GM19455 (cell line): ENCODE results near the gene SVIL.

Source experiments
- ATAC-seq: cut with Tn5 transposase; IDR thresholded peaks from one replicate; pipeline ENCODE4 v1.9.1; 2021; ENCODE audit not compliant: unreplicated experiment

The SVIL gene, protein sequence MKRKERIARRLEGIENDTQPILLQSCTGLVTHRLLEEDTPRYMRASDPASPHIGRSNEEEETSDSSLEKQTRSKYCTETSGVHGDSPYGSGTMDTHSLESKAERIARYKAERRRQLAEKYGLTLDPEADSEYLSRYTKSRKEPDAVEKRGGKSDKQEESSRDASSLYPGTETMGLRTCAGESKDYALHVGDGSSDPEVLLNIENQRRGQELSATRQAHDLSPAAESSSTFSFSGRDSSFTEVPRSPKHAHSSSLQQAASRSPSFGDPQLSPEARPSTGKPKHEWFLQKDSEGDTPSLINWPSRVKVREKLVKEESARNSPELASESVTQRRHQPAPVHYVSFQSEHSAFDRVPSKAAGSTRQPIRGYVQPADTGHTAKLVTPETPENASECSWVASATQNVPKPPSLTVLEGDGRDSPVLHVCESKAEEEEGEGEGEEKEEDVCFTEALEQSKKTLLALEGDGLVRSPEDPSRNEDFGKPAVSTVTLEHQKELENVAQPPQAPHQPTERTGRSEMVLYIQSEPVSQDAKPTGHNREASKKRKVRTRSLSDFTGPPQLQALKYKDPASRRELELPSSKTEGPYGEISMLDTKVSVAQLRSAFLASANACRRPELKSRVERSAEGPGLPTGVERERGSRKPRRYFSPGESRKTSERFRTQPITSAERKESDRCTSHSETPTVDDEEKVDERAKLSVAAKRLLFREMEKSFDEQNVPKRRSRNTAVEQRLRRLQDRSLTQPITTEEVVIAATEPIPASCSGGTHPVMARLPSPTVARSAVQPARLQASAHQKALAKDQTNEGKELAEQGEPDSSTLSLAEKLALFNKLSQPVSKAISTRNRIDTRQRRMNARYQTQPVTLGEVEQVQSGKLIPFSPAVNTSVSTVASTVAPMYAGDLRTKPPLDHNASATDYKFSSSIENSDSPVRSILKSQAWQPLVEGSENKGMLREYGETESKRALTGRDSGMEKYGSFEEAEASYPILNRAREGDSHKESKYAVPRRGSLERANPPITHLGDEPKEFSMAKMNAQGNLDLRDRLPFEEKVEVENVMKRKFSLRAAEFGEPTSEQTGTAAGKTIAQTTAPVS (N-terminal part only)

DNA sequence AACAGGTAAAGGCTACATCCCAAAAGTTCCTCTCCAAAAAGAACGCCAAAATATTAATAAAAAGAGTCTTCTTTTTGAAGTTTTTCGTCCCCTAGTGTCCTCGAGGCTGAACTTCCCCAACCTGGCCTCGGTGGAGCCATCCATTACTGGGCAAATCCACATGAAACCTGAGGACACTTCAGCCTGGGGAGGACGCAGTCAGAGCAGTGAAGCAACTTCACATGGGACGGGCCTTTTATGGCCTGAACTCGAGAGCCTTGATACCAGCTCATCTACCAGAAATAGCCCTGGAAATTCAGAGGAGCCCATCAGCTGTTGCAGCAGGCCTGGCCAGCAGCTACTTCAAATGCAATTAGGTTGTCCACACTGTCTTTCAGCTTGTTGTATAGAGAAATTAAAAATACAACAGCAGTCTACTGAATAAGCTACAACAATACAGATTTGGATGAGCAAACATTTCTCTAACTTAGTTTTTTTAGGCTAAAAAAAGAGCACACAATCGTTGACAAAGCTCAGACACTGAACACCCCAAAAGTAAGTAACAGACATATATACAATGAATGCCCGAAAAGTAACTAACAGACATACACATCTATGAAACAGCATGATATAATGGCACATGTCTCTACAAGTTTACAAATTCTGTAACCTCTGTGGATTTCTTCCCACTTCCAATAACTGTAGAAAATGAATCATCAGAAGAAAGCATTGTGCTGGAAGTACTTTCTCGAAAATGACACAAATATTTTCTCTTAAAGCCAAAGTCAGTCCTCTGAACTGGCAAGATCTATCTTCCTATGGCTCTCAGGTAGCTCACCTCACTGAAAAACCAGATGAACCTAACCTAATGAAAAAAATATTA is at the start of gene SVIL:
Gene SVIL (minus strand): TSS at position 208 of the 862 bp plus-strand sequence. CDS start 79,913 bp downstream, outside the sequence.
- ATAC-seq = no peak

DNA sequence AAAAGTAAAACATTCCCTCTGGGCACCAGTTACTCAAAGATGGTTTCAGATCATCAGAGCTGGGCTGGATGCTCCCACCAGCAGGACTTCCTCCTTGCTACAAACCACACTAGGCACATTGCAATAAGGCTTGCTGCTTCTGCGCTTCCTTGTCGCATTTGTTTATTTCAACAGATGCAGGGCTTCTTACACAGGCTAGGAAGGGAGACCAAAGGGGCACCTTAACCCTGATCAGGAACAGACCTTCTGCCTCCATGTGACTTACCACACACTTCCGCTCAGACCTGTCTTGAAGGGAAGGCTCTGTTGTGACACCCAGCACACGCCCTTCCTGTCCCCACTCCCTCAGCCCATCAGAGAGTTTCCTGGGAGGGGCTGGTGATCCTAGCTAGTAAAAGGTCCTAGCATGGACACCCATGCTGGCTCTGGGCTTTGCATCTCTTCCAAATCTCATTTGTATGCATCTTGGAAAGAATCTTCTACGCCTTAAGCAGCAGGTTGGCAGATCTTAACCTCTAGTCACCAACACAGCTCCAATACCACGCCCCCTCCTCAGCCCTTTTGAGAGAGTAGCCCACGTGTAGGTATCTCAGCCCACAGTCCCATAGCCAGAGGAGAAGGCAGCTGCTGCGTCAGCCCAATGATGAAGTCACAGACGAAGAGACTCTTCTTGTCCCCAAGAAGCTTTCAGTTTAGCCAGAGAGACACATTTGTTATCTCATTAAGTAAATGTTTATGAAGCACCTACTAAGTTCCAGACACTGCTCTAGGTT is 47.1 kb upstream of the SVIL start:
- no peak for ATAC-seq

DNA sequence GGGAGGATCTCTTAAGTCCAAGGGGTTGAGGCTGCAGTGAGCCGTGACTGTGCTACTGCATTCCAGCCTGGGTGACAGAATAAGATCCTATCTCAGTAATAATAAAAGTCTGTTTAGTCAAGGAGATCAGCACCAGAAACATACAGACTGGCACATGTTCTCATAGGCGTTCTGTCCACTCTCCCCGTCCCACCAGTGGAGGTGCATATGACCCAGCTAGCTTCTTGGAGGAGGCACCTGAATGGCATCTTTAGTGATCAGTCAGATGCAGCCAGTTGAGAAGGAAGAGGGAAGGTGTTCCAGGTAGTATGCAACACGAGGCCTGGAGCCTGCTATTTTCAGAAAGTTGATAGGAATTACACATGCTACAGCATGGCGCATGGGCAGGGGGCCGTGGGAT is 45.3 kb upstream of the SVIL start:
- ATAC-seq = no peak

DNA sequence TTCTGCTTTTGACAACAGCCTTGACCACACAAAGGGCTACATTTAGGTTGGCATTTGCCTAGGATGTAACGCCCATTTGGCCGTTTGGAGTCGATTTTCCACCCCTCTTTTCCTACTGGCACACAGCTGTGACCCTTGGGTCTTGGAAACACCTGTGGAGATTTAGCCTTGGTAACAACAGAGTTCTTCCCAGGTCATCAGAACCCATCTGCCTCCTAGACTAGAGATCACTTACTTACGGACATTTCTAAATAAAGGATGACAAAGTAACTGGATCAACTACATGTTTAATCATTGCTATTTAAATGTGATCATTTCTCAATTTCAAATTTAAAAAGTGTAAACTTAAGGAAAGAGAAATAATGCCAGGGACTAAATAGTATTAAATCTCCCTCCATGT is 42.0 kb upstream of the SVIL start:
- ATAC-seq = no peak

DNA sequence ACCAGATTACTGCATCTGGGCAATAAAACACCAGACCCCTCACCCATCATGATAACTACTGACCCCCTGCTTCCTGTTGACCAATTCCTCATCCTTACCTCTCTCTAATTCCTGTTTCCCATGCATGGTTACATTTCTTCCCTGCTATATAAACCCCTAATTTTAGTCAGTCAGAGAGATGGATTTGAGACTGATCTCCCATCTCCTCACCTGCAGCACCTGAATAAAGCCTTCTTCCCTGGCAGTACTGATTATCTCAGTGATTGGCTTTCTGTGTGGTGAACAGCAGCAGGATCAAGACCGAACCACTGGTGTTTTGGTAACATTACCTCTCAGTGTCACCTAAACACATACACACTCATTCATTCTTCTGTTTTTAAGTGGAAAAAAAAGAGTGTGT is 41.2 kb upstream of the SVIL start:
- ATAC-seq = no peak

DNA sequence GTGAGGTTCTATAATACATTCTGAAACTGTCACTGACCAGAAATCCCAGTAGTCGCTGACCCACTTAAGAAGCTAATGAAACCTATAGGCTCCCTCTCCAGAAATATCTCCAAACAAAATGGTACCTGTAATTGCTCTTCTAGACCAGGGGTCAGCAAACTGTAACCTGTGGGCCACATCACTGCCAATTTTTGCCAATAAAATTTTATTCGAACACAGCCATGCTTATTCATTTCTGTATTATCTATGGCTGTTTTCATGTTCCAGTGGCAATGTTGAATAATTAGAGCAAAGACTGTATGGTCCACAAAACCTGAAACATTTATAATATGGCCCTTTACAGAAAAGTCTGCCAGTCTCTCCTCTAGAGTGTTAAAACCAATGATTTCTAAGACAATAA is 37.2 kb upstream of the SVIL start:
- no peak for ATAC-seq

DNA sequence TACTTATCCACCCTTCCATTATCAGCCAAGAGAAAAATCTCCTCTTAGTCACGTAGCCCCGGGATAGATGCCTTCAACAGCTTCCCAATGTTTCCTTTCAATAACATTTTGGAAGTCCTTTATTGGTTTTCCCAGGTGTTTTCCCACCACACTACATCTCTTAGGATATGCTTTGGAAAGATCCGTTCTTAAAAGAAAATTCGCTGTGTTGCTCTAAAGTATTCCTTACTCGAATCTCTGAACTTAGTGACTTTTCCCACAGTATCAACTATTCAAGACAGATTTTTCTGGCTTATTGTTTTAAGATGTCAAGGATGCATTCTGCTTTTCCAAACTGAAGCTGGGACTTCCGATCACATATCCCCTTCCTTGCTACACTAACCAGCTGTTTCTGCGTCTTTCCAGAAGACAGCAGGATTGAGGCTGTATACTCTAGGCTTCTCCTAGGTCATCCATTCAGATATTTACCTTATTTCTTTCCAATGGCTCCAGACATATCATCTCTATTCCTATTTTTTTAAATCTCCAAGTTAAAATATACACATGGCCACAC is 36.5 kb upstream of the SVIL start:
- ATAC-seq = no peak

DNA sequence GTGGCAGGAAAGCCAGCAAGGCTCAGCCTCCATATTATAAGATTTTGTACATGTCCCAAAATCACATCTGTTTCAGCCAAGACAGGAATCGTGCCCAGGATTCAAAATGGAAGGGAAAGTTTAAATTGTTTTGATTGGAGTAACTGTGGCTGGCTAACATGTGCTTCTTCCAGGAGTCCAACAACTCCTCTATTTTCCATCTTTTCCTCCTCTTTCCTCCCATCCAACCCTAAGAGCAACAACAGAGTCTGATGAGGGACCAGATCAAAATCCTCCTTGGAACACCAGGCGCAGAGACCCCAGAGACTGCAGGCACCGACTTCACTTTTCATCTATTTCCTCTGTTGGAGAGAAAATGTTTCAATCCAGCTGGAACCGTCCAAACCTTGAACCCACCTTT is 36.0 kb upstream of the SVIL start:
- ATAC-seq = no peak

DNA sequence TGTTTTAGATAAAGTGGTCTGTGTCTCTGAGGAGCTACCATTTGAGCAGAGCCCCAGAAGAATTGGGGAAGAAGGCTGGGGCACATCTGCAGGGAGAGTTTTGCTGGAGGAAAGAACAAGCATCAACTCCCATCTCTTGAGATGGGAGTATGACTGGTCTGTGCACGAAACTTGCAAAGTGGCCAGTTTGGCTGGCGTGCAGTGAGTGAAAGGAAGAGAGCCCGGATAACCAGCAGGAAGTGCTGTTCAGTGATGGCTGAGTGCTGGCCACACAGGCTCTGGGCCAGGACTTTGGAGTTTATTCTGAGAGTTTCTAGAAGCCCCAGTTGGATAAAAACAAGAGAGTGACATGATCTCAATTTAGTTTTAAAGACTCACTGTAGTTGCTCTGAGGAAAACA is 34.4 kb upstream of the SVIL start:
- no peak for ATAC-seq

DNA sequence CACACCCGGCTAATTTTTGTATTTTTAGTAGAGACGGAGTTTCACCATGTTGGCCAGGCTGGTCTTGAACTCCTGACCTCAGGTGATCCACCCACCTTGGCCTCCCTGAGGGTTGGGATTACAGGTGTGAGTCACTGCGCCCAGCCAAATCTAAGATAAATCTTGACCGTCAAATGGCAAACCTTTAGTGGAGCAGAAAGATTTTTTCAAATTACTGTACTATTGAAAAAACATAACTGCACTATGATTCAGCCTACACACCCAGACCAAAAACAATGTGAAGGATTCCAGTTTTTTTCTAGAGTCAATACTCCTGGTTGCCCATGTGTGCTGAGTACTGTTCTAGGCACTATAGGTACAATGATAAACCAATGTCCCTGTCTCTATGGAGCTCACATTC is 33.9 kb upstream of the SVIL start:
- no peak for ATAC-seq

DNA sequence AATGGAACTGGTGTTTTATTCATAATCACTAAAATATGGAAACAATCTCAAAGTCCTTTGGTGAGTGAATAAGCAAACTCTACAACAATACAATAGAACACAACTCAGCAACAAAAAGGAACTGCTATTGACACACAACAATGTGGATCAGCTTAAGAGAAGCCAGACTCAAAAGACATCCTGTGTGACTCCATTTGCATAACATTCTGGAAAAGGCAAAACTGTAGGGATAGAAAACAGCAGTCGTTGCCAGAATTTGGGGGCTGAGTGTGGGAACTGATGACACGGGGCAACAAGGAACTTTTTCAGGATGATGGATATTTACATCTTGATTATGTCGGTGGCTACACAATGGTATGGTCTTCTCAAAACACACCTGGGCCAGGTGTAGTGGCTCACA is 32.4 kb upstream of the SVIL start:
- ATAC-seq = no peak

DNA sequence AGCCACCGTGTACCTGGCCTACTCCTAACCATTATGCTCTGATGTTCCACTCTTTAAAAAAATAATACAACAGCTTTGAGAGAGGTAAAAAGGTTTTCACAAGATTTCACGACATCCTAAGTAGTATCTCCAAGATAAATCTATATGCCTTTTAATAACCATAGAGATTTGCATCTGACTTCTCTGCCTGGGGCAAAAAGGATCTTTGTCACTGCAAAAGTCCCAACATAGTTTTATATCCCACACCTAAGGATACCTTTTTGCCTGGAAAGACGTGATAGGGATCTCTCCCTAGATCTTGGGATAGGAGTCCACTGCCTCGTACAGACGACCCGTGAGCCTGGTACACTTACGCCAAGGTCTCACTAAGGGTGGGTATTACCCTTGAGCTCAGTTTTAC is 31.4 kb upstream of the SVIL start:
- no peak for ATAC-seq

DNA sequence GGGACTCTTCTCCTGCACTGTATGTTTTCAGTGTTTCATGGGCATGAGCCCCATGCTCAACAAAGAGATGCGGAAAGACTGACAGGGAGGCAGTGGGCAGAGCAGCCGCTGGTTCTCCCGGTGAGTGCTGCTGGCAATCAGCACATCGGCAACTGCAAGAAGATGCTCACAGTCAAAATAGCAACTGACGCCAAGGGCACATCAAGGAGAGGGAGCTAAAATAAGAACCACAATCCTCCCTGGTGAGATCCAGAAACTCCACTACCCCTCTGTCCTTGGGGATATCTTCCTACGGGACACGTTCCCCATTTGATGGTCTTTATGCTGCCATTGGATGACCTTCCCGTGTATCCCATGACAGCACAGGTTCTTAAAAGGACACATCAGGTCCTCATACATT is 28.9 kb upstream of the SVIL start:
- ATAC-seq = no peak

DNA sequence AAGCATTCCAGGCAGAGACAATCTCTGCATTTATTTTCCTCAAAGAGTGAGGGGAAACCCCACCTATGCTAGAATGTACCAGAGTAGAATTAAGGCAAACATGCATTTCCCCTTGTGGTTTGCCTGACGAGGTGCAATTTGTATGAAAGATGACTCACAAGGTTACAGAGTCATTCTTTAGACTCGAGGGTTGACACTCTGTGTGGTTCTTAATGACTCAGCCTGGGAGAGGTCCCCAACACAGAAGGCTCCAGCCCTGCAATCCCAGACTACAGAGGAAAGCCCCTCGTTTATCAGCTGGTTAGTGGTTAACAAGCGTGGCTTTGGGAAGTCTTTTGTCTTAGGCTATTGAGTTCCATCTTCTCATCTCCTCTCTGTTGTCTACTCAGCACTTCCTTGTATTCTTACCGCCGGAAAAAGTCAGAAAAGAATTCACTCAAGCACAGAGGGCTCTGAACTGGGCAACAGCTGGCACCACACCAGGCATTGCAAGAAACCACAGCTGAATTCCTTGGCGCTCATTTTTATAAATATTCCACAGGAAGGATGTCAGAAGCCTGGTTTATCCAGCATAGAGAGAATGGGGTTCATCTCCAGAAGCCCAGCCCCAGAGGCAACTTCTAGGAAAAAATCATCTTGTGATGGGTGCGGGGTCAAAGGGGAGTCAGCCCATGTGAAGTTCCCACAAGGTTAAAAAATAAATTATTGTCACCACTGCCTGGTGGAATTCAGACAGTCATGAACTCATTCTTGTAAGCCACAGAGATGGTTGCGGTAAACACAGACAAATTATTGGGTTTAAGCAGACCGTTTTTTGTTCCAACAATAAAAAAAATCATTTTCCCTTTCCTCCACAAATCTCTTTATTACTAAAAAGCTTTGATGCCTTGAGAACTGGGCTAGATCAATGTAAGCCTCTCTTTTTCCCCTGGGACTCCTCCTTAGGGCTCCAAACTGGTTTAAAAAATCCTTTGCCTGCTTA is 24.5 kb upstream of the SVIL start:
- ATAC-seq = peak; percentile 94

DNA sequence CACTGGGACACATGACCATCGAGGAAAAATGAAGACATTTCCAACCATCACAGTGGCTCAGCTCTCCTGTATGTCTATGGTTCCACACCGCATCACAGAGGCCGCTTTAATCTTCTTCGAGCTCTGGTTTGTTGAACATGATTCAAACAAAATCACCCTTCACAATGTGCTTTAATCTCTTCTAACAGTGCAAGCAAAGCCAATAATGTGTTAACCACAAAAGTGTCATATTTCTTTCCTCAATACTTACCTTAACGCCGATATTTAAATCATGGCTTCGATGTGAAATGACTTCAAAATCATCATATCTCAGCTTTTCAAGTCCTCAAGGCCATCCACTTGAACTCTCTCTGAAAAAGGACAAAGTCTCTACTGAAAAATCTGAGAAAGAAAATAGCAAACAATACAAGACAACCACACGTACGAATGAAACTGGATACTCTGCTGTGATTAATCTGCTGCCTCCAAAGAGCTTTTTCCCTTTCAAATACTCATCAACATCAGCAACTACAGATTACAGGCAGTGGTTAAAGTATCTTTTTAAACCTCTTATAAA is 23.0 kb upstream of the SVIL start:
- ATAC-seq = no peak

DNA sequence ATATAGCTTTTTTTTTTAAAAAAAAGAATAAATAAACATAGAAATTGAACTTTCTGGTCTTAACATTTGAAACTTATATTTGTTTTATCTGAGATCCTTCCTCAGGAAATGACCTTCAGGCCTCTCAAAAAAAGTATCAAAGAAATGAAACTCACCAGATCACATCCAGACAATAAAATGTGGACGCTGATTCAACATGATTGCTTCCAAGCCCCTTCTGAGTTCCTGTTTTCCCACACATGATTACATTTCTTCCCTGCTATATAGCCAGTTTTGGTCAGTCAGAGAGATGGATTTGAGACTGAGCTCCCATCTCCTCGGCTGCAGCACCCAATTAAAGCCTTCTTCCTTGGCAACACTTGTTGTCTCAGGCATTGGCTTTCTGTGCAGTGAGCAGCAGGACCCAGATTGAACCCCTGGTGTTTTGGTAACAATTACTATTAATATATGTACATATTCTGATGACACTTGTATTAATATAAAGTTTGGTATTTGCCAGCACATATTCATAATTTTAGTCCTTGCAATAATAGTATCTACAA is 21.8 kb upstream of the SVIL start:
- no peak for ATAC-seq

DNA sequence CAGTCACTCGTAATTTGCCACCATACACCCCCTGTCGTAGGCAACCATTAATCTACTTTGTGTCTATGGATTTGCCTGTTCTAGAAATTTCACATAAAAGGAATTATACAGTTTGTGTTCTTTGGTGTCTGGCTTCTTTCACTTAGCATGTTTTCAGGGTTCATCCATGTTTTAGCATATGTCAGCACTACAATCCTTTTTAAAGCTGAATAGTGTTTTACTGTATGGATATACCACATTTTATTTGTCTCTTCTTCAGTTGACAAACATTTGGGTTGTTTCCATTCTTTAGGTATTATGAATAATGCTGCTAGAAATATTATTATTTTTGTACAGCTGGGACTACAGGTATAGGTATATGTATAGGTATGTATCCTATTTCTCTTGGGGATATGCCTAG is 17.4 kb upstream of the SVIL start:
- ATAC-seq = no peak

DNA sequence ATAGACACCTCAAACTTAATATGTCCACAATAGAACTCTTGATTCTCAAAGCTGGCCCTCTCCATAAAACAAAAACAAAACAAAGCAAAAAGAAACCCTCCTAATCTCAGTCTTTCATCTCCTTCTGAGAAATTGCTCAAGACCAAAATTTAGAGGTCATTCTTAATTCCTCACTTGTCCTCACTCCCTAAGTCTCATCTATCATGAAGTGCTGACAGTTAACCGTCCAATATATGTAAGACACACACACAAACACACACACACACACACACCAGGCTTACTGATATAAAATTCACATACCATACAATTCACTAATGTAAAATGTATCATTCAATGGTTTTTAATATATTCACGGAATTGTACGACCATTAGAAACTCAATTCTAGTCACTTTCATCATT is 17.0 kb upstream of the SVIL start:
- ATAC-seq = no peak
